DND-41 (cell line): Measurements from ENCODE around the gene COL4A6.

ENCODE experiments used
- CTCF ChIP-seq: IDR thresholded peaks from 2 replicates; pipeline ENCODE4 v1.5.1; 2012; ENCODE audit warnings: borderline replicate concordance, low read length, moderate library complexity, mild to moderate bottlenecking; ENCODE audit not compliant: poor library complexity, severe bottlenecking; ENCODE audit errors: extremely low read depth
- EZH2 ChIP-seq: IDR thresholded peaks from 3 replicates; pipeline ENCODE4 v1.6.1; 2012; ENCODE audit warnings: borderline replicate concordance, low read depth, mild to moderate bottlenecking, moderate library complexity, low read length, inconsistent platforms; ENCODE audit not compliant: severe bottlenecking

- TF ChIP-seq CTCF (no peak), EZH2 (no peak)
Observed at GRCh38 chrX:108209006-108209554, 229.1 kb downstream of the COL4A6 start.
